Kidney (tissue), 14 donors: Measurements from ENCODE around the gene PCDHGA1. TPM values are rescaled to one million over a fixed set of nuclear protein-coding genes. Genes with fewer than 3 reads are reported as not detected.

Experiments
- DNase-seq, 5 donors: peaks; one replicate each; pipeline ENCODE4 v3.0.0-alpha.2; 2013 to 2020
- FAIRE-seq: peaks from 2 replicates; lab custom pipeline; 2012; peaks lifted over from hg19 to GRCh38; lab: Jason Lieb, UNC
- H3K27ac ChIP-seq, 2 donors: one replicate each; pipeline ENCODE4 v1.7.0; 2013; ENCODE audit warnings: low read depth in 2 of 2, low read length in 2 of 2, inconsistent platforms in 1 of 2
- H3K27me3 ChIP-seq: one replicate; pipeline ENCODE4 v1.7.1; 2013; ENCODE audit warnings: low read length, inconsistent platforms; ENCODE audit not compliant: control insufficient read depth, insufficient read depth
- H3K36me3 ChIP-seq, 3 donors: one replicate each; pipeline versions ENCODE4 v1.7.0 to v1.7.1; 2013; ENCODE audit warnings: low read length in 3 of 3, control low read depth in 1 of 3, inconsistent platforms in 1 of 3; ENCODE audit not compliant: insufficient read depth in 3 of 3, control insufficient read depth in 2 of 3
- H3K4me1 ChIP-seq, 3 donors: one replicate each; pipeline versions ENCODE4 v1.7.0 to v1.7.1; 2013; ENCODE audit warnings: low read length in 3 of 3, inconsistent platforms in 1 of 3, low read depth in 1 of 3; ENCODE audit not compliant: control insufficient read depth in 2 of 3, insufficient read depth in 2 of 3
- H3K4me3 ChIP-seq, 3 donors: one replicate each; pipeline versions ENCODE4 v1.7.0 to v1.8.1; 2013; ENCODE audit warnings: low read length in 3 of 3, control low read depth in 1 of 3, inconsistent platforms in 1 of 3
- H3K9ac ChIP-seq, 3 donors: one replicate each; pipeline versions ENCODE4 v1.7.0 to v1.7.1; 2013; ENCODE audit warnings: low read length in 3 of 3, control low read depth in 1 of 3, inconsistent platforms in 1 of 3
- H3K9me3 ChIP-seq, 3 donors: one replicate each; pipeline versions ENCODE4 v1.7.0 to v1.7.1; 2013; ENCODE audit warnings: low read length in 3 of 3, control low read depth in 1 of 3, inconsistent platforms in 1 of 3; ENCODE audit not compliant: control insufficient read depth in 2 of 3, insufficient read depth in 1 of 3
- intact Hi-C: fragments of 100-400 bp; cut with DNase I; formaldehyde crosslinking; loops from one replicate; pipeline ENCODE4 v1.11.1; 2022
- polyA plus RNA-seq: library from polyadenylated mRNA; stranded (reverse); fragments of 350-450 nt; fragmentation: Illumina TruSeq; extraction: RNeasy Lipid Tissue Mini Kit (QIAGEN cat#74804); gene quantifications from one replicate; pipeline ENCODE4 v1.2.3, GENCODE V29; 2014; ENCODE audit warnings: low read depth, low replicate concordance; ENCODE audit not compliant: insufficient read depth
- total RNA-seq: library from RNA; stranded (reverse); fragmentation: NEBNext Ultra II Directional; extraction: Animal tissue kit (Norgen Biotek cat#: 25700); gene quantifications from one replicate; pipeline ENCODE4 v1.2.1, GENCODE V29; 2021
- TF ChIP-seq, protein P1 (sequence below): IDR thresholded peaks from 3 replicates; pipeline ENCODE4 v1.5.1; 2012; ENCODE audit warnings: mild to moderate bottlenecking, moderate library complexity, borderline replicate concordance; ENCODE audit not compliant: insufficient read depth; ENCODE audit errors: extremely low read depth
- donor health status: control.
- donor health status: control.
- donor health status: control.
- donor health status: control.
- donor health status: control.
- donor health status: DM: yes; HTN: yes; CAD: no.
- donor health status: Normal renal cell carcinoma (clear cell type).

The PCDHGA1 gene
- total and polyA plus RNA-seq, 2 donors from 2014 or later = 0.19 to 0.69 TPM

DNA sequence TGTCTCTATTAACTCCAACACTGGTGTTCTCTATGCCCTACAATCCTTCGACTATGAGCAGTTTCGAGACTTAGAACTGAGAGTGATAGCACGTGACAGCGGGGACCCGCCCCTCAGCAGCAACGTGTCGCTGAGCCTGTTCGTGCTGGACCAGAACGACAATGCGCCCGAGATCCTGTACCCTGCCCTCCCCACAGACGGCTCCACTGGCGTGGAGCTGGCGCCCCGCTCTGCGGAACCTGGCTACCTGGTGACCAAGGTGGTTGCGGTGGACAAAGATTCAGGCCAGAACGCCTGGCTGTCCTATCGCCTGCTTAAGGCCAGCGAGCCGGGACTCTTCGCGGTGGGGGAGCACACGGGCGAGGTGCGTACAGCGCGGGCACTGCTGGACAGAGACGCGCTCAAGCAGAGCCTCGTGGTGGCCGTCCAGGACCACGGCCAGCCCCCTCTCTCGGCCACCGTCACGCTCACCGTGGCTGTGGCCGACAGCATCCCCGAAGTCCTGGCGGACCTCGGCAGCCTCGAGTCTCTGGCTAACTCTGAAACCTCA lies 92.5 kb downstream of the PCDHGA1 start:
- TF ChIP-seq, protein P1, sequence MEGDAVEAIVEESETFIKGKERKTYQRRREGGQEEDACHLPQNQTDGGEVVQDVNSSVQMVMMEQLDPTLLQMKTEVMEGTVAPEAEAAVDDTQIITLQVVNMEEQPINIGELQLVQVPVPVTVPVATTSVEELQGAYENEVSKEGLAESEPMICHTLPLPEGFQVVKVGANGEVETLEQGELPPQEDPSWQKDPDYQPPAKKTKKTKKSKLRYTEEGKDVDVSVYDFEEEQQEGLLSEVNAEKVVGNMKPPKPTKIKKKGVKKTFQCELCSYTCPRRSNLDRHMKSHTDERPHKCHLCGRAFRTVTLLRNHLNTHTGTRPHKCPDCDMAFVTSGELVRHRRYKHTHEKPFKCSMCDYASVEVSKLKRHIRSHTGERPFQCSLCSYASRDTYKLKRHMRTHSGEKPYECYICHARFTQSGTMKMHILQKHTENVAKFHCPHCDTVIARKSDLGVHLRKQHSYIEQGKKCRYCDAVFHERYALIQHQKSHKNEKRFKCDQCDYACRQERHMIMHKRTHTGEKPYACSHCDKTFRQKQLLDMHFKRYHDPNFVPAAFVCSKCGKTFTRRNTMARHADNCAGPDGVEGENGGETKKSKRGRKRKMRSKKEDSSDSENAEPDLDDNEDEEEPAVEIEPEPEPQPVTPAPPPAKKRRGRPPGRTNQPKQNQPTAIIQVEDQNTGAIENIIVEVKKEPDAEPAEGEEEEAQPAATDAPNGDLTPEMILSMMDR = no peak
- H3K4me3 ChIP-seq = no peak overlapping the region
- H3K27me3 ChIP-seq = no peaks in the 10 kb centered on the region
- H3K27ac ChIP-seq = no peak overlapping the region
- FAIRE-seq (no peak), DNase-seq (no peak)
- peaks cover 9 to 92% (median 53%) of the 10 kb centered on the region in 3 donors for H3K9me3 ChIP-seq
- no peaks in the 10 kb centered on the region for H3K36me3 ChIP-seq
- intact Hi-C loops = no loop called here
- H3K4me1 ChIP-seq = no peaks in the 10 kb centered on the region
- H3K9ac ChIP-seq = no peak overlapping the region

DNA sequence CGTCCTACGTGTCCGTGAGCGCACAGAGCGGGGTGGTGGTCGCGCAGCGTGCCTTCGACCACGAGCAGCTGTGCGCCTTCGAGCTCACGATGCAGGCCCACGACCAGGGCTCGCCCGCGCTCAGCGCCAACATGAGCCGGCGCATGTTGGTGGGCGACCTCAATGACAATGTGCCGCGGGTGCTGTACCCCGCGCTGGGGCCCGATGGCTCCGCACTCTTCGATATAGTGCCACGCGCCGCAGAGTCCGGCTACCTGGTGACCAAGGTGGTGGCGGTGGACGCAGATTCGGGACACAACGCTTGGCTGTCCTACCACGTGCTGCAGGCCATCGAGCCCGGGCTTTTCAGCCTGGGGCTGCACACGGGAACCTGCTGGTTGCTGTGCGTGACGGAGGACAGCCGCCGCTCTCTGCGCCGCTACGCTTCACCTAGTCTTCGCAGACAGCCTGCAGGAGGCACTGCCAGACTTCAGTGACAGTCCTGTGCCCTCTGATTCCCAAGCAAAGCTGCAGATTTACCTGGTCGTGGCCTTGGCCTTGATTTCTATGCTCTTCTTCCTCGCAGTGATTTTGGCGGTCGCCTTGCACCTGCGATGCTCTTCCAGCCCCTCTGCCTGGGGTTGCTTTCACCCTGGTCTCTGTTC lies 97.6 kb downstream of the PCDHGA1 start:
- intact Hi-C loops = no loop called here
- TF ChIP-seq, protein P1 = no peak
- Histone ChIP-seq H3K36me3 (no peaks in the 10 kb centered on the region), H3K9me3 (peaks cover 7 to 79% (median 33%) of the 10 kb centered on the region in 3 donors), H3K4me3 (peak overlapping the region in 1 of 3 donors; percentile 19), H3K4me1 (no peaks in the 10 kb centered on the region), H3K27me3 (no peaks in the 10 kb centered on the region), H3K9ac (no peak overlapping the region), H3K27ac (no peak overlapping the region)
- FAIRE-seq (no peak), DNase-seq (no peak)

DNA sequence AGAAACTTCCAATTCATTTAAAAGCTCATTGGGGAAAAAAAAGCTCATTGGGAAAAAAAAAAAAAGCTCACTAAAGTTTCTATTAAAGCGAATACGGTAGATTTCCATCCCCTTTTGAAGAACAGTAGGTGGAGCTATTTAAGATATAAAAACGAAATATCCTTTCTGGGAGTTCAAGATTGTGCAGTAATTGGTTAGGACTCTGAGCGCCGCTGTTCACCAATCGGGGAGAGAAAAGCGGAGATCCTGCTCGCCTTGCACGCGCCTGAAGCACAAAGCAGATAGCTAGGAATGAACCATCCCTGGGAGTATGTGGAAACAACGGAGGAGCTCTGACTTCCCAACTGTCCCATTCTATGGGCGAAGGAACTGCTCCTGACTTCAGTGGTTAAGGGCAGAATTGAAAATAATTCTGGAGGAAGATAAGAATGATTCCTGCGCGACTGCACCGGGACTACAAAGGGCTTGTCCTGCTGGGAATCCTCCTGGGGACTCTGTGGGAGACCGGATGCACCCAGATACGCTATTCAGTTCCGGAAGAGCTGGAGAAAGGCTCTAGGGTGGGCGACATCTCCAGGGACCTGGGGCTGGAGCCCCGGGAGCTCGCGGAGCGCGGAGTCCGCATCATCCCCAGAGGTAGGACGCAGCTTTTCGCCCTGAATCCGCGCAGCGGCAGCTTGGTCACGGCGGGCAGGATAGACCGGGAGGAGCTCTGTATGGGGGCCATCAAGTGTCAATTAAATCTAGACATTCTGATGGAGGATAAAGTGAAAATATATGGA lies 100.2 kb downstream of the PCDHGA1 start, which contains the start of gene PCDHGA12:
Gene PCDHGA12, plus strand, starts transcription at position 176 of the 782 bp plus-strand sequence. Its CDS starts 253 bp downstream, at position 429.
- Histone ChIP-seq H3K4me3 (peak within 1 kb of the TSS in 2 of 3 donors; percentile 1 to 39), H3K4me1 (no peaks in the 10 kb centered on the region), H3K9ac (no peak within 1 kb of the TSS), H3K27me3 (no peaks in the 10 kb centered on the region), H3K27ac (no peak within 1 kb of the TSS), H3K36me3 (no peaks in the 10 kb centered on the region), H3K9me3 (peaks cover 7 to 69% (median 29%) of the 10 kb centered on the region in 3 donors)
- FAIRE-seq (no peak), DNase-seq (peak in 2 of 5 donors; percentile 29 to 47)
- intact Hi-C loops = no loop called here
- TF ChIP-seq, protein P1 = peak; percentile 34
